GM12878 (cell line): Measurements from ENCODE around the gene RNF130. TPM values are rescaled to one million over a fixed set of nuclear protein-coding genes. Genes with fewer than 3 reads are reported as not detected.

ENCODE experiments used
- ATAC-seq: fragments of 200-7000 bp; cut with Tn5 transposase; 3 replicates; pipeline ENCODE4 v1.9.1; 2020; ENCODE audit warnings: mild to moderate bottlenecking, moderate library complexity
- BruUV-seq: library from RNA; stranded (reverse); fragments of 400-500 nt; replicated peaks from 2 replicates; lab custom pipeline; 2021; lab: Mats Ljungman, UMichigan
- CTCF ChIA-PET: fragments of 300-600 bp; sonication (Branson Sonifier 250); formaldehyde crosslinking; extraction: SDS; loops from one replicate; lab custom pipeline; 2021; ENCODE audit warnings: inconsistent platforms; lab: Yijun Ruan, JAX
- POLR2A ChIA-PET: fragments of 350-600 bp; formaldehyde crosslinking; extraction: SDS; loops from one replicate; lab custom pipeline; 2021; ENCODE audit warnings: inconsistent platforms; lab: Charles Lee
- RAD21 ChIA-PET: fragments of 300-600 bp; sonication (Branson Sonifier 250); formaldehyde crosslinking; loops from one replicate; lab custom pipeline; 2023; ENCODE audit warnings: antibody characterized with exemption; ENCODE audit not compliant: unreplicated experiment; lab: Charles Lee
- SMC1A ChIA-PET: fragments of 300-600 bp; sonication (Branson Sonifier 250); formaldehyde crosslinking; loops from one replicate; lab custom pipeline; 2023; ENCODE audit not compliant: unreplicated experiment, uncharacterized antibody; lab: Charles Lee
- DNase-seq: peaks from one replicate; pipeline ENCODE4 v3.0.0-alpha.2; 2011; ENCODE audit warnings: low read depth, low spot score
- FAIRE-seq: peaks from 3 replicates; lab custom pipeline; 2011; peaks lifted over from hg19 to GRCh38; lab: Jason Lieb, UNC
- H2AFZ ChIP-seq: 2 replicates; pipeline ENCODE4 v1.6.0; 2011; ENCODE audit warnings: low read depth, low read length, control low read depth; ENCODE audit not compliant: control insufficient read depth
- H3K27ac ChIP-seq: 2 replicates; pipeline ENCODE4 v1.5.1; 2011; ENCODE audit warnings: control low read depth; ENCODE audit not compliant: control insufficient read depth, insufficient read depth
- H3K27me3 ChIP-seq, 2 experiments: replicated peaks in 1 of 2; 2 replicates each; pipeline versions ENCODE4 v1.6.0 to v1.6.1; 2011; ENCODE audit warnings: low read length in 1 of 2; ENCODE audit not compliant: control insufficient read depth in 2 of 2, insufficient read depth in 2 of 2
- H3K36me3 ChIP-seq, 2 experiments: 2 replicates each; pipeline ENCODE4 v1.5.1; 2011; ENCODE audit warnings: low read length in 1 of 2; ENCODE audit not compliant: control insufficient read depth in 2 of 2, insufficient read depth in 2 of 2
- H3K4me1 ChIP-seq: 2 replicates; pipeline ENCODE4 v1.6.1; 2011; ENCODE audit warnings: mild to moderate bottlenecking, low read length, moderate library complexity, mixed read lengths; ENCODE audit not compliant: control insufficient read depth, insufficient read depth
- H3K4me2 ChIP-seq: 2 replicates; pipeline ENCODE4 v1.6.0; 2011; ENCODE audit warnings: control low read depth; ENCODE audit not compliant: control insufficient read depth, insufficient read depth
- H3K4me3 ChIP-seq: fragments of 200-600 bp; sonication (generic); 2 replicates; pipeline ENCODE4 v1.5.1; 2016
- H3K79me2 ChIP-seq: 2 replicates; pipeline ENCODE4 v1.6.0; 2011; ENCODE audit warnings: low read length; ENCODE audit not compliant: control insufficient read depth, insufficient read depth
- H3K9ac ChIP-seq: 2 replicates; pipeline ENCODE4 v1.8.0; 2011; ENCODE audit warnings: low read length, control low read depth, mixed read lengths; ENCODE audit not compliant: control insufficient read depth, insufficient read depth
- H3K9me3 ChIP-seq: replicated peaks from 3 replicates; pipeline ENCODE4 v1.5.1; 2011; ENCODE audit warnings: mild to moderate bottlenecking, low read length; ENCODE audit not compliant: control insufficient read depth, insufficient read depth
- H4K20me1 ChIP-seq: 2 replicates; pipeline ENCODE4 v1.6.0; 2011; ENCODE audit not compliant: control insufficient read depth, insufficient read depth
- ATF2 ChIP-seq: IDR thresholded peaks from 2 replicates; pipeline ENCODE4 v1.6.1; 2012; ENCODE audit warnings: low read length, inconsistent platforms
- CBFB ChIP-seq: IDR thresholded peaks from 2 replicates; pipeline ENCODE4 v1.6.1; 2016; ENCODE audit warnings: antibody characterized with exemption, low read depth
- E2F4 ChIP-seq: IDR thresholded peaks from 2 replicates; pipeline ENCODE4 v1.6.1; 2012; ENCODE audit warnings: low read depth, low read length, improper control_type of control experiment
- MEF2A ChIP-seq: IDR thresholded peaks from 2 replicates; pipeline ENCODE4 v1.6.1; 2011; ENCODE audit warnings: low read depth, mild to moderate bottlenecking, low read length, moderate library complexity; ENCODE audit not compliant: insufficient read depth
- NFYB ChIP-seq: IDR thresholded peaks from 2 replicates; pipeline ENCODE4 v1.6.1; 2011; ENCODE audit warnings: low read depth, mild to moderate bottlenecking, low read length, improper control_type of control experiment, moderate library complexity; ENCODE audit not compliant: insufficient read depth
- RBBP5 ChIP-seq: fragments of 200-600 bp; sonication (generic); conservative IDR thresholded peaks from 2 replicates; pipeline ENCODE4 v1.6.1; 2016
- SMAD1 ChIP-seq: fragments of 450-650 bp; IDR thresholded peaks from 2 replicates; pipeline ENCODE4 v1.6.1; 2018; ENCODE audit warnings: mild to moderate bottlenecking, low read depth; ENCODE audit not compliant: partially characterized antibody
- SMAD5 ChIP-seq: IDR thresholded peaks from 2 replicates; pipeline ENCODE4 v1.6.1; 2016; ENCODE audit warnings: antibody characterized with exemption, low read depth
- TCF12 ChIP-seq: IDR thresholded peaks from 2 replicates; pipeline ENCODE4 v1.6.1; 2011; ENCODE audit warnings: low read depth, mild to moderate bottlenecking, low read length
- WGBS: methylation state at CpG from one replicate; pipeline ENCODE4 v1.1.6; 2016; ENCODE audit warnings: low lambda C conversion rate; ENCODE audit not compliant: insufficient replicate concordance, insufficient coverage; ENCODE audit errors: missing lambda C conversion rate; 5-methylcytosine and 5-hydroxymethylcytosine counted together
- in situ Hi-C: fragments of 300-500 bp; cut with MboI; formaldehyde crosslinking; loops from 9 replicates; pipeline ENCODE4 v1.14.3; 2018; ENCODE audit warnings: mixed read lengths
- intact Hi-C: fragments of 100-400 bp; cut with micrococcal nuclease; formaldehyde crosslinking; loops from one replicate; pipeline ENCODE4 v1.14.2; 2022; ENCODE audit not compliant: unreplicated experiment
- polyA plus RNA-seq, 11 experiments: library from polyadenylated mRNA; depleted of rRNA in 4 of 11; unstranded in 6 of 11; stranded (reverse) in 5 of 11; fragments of >200 nt; fragmentation: Nextera tagmentation in 4 of 11; fragmentation: Illumina TruSeq in 1 of 11; extraction: Ambion mirVana in 4 of 11; extraction: Trizol in 1 of 11; gene quantifications; 1 replicate in 1 of 11; 2 replicates in 10 of 11; pipeline versions ENCODE4 v1.2.1 to v1.2.3, GENCODE V29; 2011 to 2016; ENCODE audit warnings: inconsistent platforms in 2 of 11, missing spikeins in 2 of 11, low read depth in 1 of 11
- total RNA-seq, 4 experiments: library from RNA; depleted of rRNA in 3 of 4; stranded (reverse); fragments of >200 nt in 3 of 4; fragmentation: Illumina TruSeq in 1 of 4; extraction: Trizol in 1 of 4; gene quantifications; 2 replicates each; pipeline versions ENCODE4 v1.2.1 to v1.2.3, GENCODE V29; 2013 to 2021

The RNF130 gene
- total and polyA plus RNA-seq, 10 of the 15 experiments (the other 5 are each of a cell fraction or from before 2014, with no cell fraction given): 0.04 to 0.36 (median 0.11) TPM; not detected in 1

- SMC1A ChIA-PET: no interaction called here
- intact Hi-C loops: no loop called here
- Histone ChIP-seq H3K4me1 (no peaks in the 10 kb centered on the region), H3K4me3 (no peak overlapping the region)
- whole genome bisulfite sequencing: 55% methylated on average over 24 of the region's 24 CpGs
- no peak for TF ChIP-seq CBFB
- peak; percentile 52; the same call in 1 of the 2 replicates for TF ChIP-seq NFYB
- TF ChIP-seq, all 136 proteins: peak for 1
- no peak overlapping the region for H3K9ac ChIP-seq
- BruUV-seq: no TSS peak
- H3K4me2 ChIP-seq: no peak overlapping the region
- no peak for DNase-seq
- no peaks in the 10 kb centered on the region for H3K36me3 ChIP-seq
- H4K20me1 ChIP-seq: no peaks in the 10 kb centered on the region
- ChIA-PET CTCF (interaction anchor here (1.0 to 1.1 kb wide), 2 partner anchors 12 kb away, joined by 3 to 4 read pairs; no protein-coding TSS in a partner anchor), POLR2A (no interaction called here), RAD21 (no interaction called here)
- no peaks in the 10 kb centered on the region for H3K79me2 ChIP-seq
- no peaks in the 10 kb centered on the region; the same call in 2 of the 3 replicates for H3K9me3 ChIP-seq
- H3K27ac ChIP-seq: no peak overlapping the region
- no peaks in the 10 kb centered on the region for H3K27me3 ChIP-seq
- no peak for FAIRE-seq
- in situ Hi-C loops: loop anchor here (25.0 kb wide), 1 partner anchor 293 kb away; the partner anchor contains the start of gene LTC4S
- no peak overlapping the region for H2AFZ ChIP-seq
- ATAC-seq: no peak
Observed at GRCh38 chr5:180080486-180081280, 9.1 kb upstream of the RNF130 start.

GRCh38 chr5:180079702-180080466, 8.3 kb upstream of the RNF130 start:
- no peaks in the 10 kb centered on the region for H3K27me3 ChIP-seq
- H3K9ac ChIP-seq: no peak overlapping the region
- H4K20me1 ChIP-seq: no peaks in the 10 kb centered on the region
- H3K9me3 ChIP-seq: no peaks in the 10 kb centered on the region; the same call in 2 of the 3 replicates
- intact Hi-C loops: no loop called here
- ChIA-PET POLR2A (no interaction called here), CTCF (interaction anchor here (1.0 to 1.1 kb wide), 3 partner anchors 10 to 278 kb away, joined by 3 to 4 read pairs (median 3); no protein-coding TSS in a partner anchor), RAD21 (no interaction called here), SMC1A (no interaction called here)
- H3K4me3 ChIP-seq: no peak overlapping the region
- H2AFZ ChIP-seq: no peak overlapping the region
- no TSS peak for BruUV-seq
- ATAC-seq: no peak
- no peaks in the 10 kb centered on the region for H3K79me2 ChIP-seq
- no peaks in the 10 kb centered on the region for H3K4me1 ChIP-seq
- DNase-seq: no peak
- in situ Hi-C loops: loop anchor here (25.0 kb wide), 1 partner anchor 293 kb away; the partner anchor contains the start of gene LTC4S
- no peaks in the 10 kb centered on the region for H3K36me3 ChIP-seq
- no peak for FAIRE-seq
- H3K27ac ChIP-seq: no peak overlapping the region
- WGBS: 13% methylated on average over 14 of the region's 14 CpGs
- H3K4me2 ChIP-seq: no peak overlapping the region
- TF ChIP-seq MEF2A: no peak
- TF ChIP-seq SMAD5: no peak
- no peak for TF ChIP-seq TCF12
- no peak for TF ChIP-seq E2F4
- TF ChIP-seq ATF2: no peak
- no peak for TF ChIP-seq RBBP5
- no peak for TF ChIP-seq SMAD1
